ENCODE results near the gene NXF1. TPM values are rescaled to one million over a fixed set of nuclear protein-coding genes. Genes with fewer than 3 reads are reported as not detected.

Gene NXF1
- total and polyA plus RNA-seq, 2 of the 13 experiments (the other 11 are each of a cell fraction or from before 2014, with no cell fraction given): 30.4 to 30.9 TPM

GRCh38 chr11:62805076-62805892 lies at the start of gene NXF1 (continued):
- TF ChIP-seq, protein P1, sequence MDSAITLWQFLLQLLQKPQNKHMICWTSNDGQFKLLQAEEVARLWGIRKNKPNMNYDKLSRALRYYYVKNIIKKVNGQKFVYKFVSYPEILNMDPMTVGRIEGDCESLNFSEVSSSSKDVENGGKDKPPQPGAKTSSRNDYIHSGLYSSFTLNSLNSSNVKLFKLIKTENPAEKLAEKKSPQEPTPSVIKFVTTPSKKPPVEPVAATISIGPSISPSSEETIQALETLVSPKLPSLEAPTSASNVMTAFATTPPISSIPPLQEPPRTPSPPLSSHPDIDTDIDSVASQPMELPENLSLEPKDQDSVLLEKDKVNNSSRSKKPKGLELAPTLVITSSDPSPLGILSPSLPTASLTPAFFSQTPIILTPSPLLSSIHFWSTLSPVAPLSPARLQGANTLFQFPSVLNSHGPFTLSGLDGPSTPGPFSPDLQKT (CRISPR knock-in tag; IDR thresholded peaks at IDR 0.05; ENCODE audit: borderline replicate concordance): no peak
- TF ChIP-seq DR1 (CRISPR knock-in tag; IDR thresholded peaks at IDR 0.05) (peak; percentile 100), REL (CRISPR knock-in tag; conservative IDR thresholded peaks at IDR 0.05) (peak; percentile 57; the same call in 1 of the 2 replicates), ZNF777 (CRISPR knock-in tag; IDR thresholded peaks at IDR 0.05) (peak; percentile 54), NFE2L1 (CRISPR knock-in tag; IDR thresholded peaks at IDR 0.05; ENCODE audit: borderline replicate concordance) (no peak), ZSCAN5A (CRISPR knock-in tag; IDR thresholded peaks at IDR 0.05; ENCODE audit: borderline replicate concordance) (peak; percentile 97; the same call in 1 of the 2 replicates), ARID4A (CRISPR knock-in tag; IDR thresholded peaks at IDR 0.05; ENCODE audit: borderline replicate concordance) (peak; percentile 95), ZBTB8A (CRISPR knock-in tag; IDR thresholded peaks at IDR 0.05; ENCODE audit: borderline replicate concordance, low read depth) (0 out of 2 replicates have a peak, but pooled peaks have one; percentile 35), ADNP (CRISPR knock-in tag; IDR thresholded peaks at IDR 0.05) (no peak), TSC22D2 (CRISPR knock-in tag; IDR thresholded peaks at IDR 0.05; ENCODE audit: borderline replicate concordance) (peak; percentile 94)
- TF ChIP-seq, protein P2, sequence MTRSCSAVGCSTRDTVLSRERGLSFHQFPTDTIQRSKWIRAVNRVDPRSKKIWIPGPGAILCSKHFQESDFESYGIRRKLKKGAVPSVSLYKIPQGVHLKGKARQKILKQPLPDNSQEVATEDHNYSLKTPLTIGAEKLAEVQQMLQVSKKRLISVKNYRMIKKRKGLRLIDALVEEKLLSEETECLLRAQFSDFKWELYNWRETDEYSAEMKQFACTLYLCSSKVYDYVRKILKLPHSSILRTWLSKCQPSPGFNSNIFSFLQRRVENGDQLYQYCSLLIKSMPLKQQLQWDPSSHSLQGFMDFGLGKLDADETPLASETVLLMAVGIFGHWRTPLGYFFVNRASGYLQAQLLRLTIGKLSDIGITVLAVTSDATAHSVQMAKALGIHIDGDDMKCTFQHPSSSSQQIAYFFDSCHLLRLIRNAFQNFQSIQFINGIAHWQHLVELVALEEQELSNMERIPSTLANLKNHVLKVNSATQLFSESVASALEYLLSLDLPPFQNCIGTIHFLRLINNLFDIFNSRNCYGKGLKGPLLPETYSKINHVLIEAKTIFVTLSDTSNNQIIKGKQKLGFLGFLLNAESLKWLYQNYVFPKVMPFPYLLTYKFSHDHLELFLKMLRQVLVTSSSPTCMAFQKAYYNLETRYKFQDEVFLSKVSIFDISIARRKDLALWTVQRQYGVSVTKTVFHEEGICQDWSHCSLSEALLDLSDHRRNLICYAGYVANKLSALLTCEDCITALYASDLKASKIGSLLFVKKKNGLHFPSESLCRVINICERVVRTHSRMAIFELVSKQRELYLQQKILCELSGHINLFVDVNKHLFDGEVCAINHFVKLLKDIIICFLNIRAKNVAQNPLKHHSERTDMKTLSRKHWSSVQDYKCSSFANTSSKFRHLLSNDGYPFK (CRISPR knock-in tag; IDR thresholded peaks at IDR 0.05; ENCODE audit: borderline replicate concordance): peak; percentile 75; the same call in 1 of the 2 replicates
- TF ChIP-seq, protein P3, sequence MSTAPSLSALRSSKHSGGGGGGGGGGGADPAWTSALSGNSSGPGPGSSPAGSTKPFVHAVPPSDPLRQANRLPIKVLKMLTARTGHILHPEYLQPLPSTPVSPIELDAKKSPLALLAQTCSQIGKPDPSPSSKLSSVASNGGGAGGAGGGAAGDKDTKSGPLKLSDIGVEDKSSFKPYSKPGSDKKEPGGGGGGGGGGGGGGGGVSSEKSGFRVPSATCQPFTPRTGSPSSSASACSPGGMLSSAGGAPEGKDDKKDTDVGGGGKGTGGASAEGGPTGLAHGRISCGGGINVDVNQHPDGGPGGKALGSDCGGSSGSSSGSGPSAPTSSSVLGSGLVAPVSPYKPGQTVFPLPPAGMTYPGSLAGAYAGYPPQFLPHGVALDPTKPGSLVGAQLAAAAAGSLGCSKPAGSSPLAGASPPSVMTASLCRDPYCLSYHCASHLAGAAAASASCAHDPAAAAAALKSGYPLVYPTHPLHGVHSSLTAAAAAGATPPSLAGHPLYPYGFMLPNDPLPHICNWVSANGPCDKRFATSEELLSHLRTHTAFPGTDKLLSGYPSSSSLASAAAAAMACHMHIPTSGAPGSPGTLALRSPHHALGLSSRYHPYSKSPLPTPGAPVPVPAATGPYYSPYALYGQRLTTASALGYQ (CRISPR knock-in tag; IDR thresholded peaks at IDR 0.05): peak; percentile 45; the same call in 1 of the 2 replicates
- TF ChIP-seq, protein P4, sequence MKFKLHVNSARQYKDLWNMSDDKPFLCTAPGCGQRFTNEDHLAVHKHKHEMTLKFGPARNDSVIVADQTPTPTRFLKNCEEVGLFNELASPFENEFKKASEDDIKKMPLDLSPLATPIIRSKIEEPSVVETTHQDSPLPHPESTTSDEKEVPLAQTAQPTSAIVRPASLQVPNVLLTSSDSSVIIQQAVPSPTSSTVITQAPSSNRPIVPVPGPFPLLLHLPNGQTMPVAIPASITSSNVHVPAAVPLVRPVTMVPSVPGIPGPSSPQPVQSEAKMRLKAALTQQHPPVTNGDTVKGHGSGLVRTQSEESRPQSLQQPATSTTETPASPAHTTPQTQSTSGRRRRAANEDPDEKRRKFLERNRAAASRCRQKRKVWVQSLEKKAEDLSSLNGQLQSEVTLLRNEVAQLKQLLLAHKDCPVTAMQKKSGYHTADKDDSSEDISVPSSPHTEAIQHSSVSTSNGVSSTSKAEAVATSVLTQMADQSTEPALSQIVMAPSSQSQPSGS (CRISPR knock-in tag; IDR thresholded peaks at IDR 0.05): peak; percentile 88
